Gastrocnemius medialis (tissue), 4 donors: ENCODE data around the gene TRIM29. TPM values are rescaled to one million over a fixed set of nuclear protein-coding genes. Genes with fewer than 3 reads are reported as not detected.

Source experiments
- ATAC-seq, 2 donors: fragments of 150-250 bp; one replicate each; pipeline ENCODE4 v1.9.1; 2016
- DNase-seq, 2 donors: peaks; one replicate each; pipeline ENCODE4 v3.0.0-alpha.2; 2019
- H3K27ac ChIP-seq, 4 donors: fragments of 200-600 bp; sonication (generic); 1 replicate in 1 of 4; 2 replicates in 3 of 4; pipeline ENCODE4 v1.5.1; 2016 to 2018; ENCODE audit warnings: mild to moderate bottlenecking in 2 of 4, moderate library complexity in 1 of 4
- H3K27me3 ChIP-seq, 3 donors: fragments of 200-600 bp; sonication (generic) in 2 of 3; 1 replicate in 1 of 3; 2 replicates in 2 of 3; pipeline versions ENCODE4 v1.5.1 to v1.6.0; 2016 to 2019; ENCODE audit warnings: mild to moderate bottlenecking in 1 of 3, moderate library complexity in 1 of 3
- H3K36me3 ChIP-seq, 2 donors: fragments of 200-600 bp; sonication (generic) in 1 of 2; one replicate each; pipeline ENCODE4 v1.5.1; 2017 to 2018
- H3K4me1 ChIP-seq, 2 donors: fragments of 200-600 bp; sonication (generic) in 1 of 2; one replicate each; pipeline ENCODE4 v1.5.1; 2016 to 2017; ENCODE audit warnings: mild to moderate bottlenecking in 2 of 2
- H3K4me3 ChIP-seq, 4 donors: fragments of 200-600 bp; sonication (generic) in 3 of 4; 1 replicate in 1 of 4; 2 replicates in 3 of 4; pipeline ENCODE4 v1.5.1; 2016 to 2019; ENCODE audit warnings: mild to moderate bottlenecking in 2 of 4
- H3K9me3 ChIP-seq, 3 donors: fragments of 200-600 bp; sonication (generic) in 2 of 3; 1 replicate in 1 of 3; 2 replicates in 2 of 3; pipeline ENCODE4 v1.5.1; 2016 to 2019
- POLR2A ChIP-seq, 2 donors: fragments of 450-650 bp; IDR thresholded peaks; one replicate each; pipeline ENCODE4 v1.6.1; 2017; ENCODE audit warnings: antibody characterized with exemption in 2 of 2, mild to moderate bottlenecking in 2 of 2, moderate library complexity in 2 of 2
- in situ Hi-C, 4 donors: fragments of 200-750 bp; cut with MboI; loops; one replicate each; pipeline versions ENCODE4 v1.15.0 to v1.8.0; 2017; ENCODE audit warnings: low sequenced_read_pairs in 4 of 4
- intact Hi-C: fragments of 100-400 bp; cut with DNase I; formaldehyde crosslinking; loops from one replicate; pipeline ENCODE4 v1.15.1; 2023; ENCODE audit warnings: low total_unique reads
- total RNA-seq, 4 donors: library from RNA; depleted of rRNA; stranded (reverse); fragments of >200 nt; gene quantifications; one replicate each; pipeline versions ENCODE4 v1.1.0 to v1.2.3, GENCODE V29; 2016
- TF ChIP-seq, protein P1 (sequence below), 5 experiments: fragments of 450-650 bp in 3 of 5; fragments of 200-600 bp in 2 of 5; sonication (generic) in 2 of 5; IDR thresholded peaks in 4 of 5; conservative IDR thresholded peaks in 1 of 5; 1 replicate in 4 of 5; 2 replicates in 1 of 5; pipeline ENCODE4 v1.5.1; 2016 to 2019; ENCODE audit warnings: antibody characterized with exemption in 5 of 5, mild to moderate bottlenecking in 3 of 5, moderate library complexity in 3 of 5

Gene TRIM29
- total RNA-seq, 4 donors from 2014 or later: 0.65 to 2.9 (median 0.95) TPM; not detected in 1

DNA sequence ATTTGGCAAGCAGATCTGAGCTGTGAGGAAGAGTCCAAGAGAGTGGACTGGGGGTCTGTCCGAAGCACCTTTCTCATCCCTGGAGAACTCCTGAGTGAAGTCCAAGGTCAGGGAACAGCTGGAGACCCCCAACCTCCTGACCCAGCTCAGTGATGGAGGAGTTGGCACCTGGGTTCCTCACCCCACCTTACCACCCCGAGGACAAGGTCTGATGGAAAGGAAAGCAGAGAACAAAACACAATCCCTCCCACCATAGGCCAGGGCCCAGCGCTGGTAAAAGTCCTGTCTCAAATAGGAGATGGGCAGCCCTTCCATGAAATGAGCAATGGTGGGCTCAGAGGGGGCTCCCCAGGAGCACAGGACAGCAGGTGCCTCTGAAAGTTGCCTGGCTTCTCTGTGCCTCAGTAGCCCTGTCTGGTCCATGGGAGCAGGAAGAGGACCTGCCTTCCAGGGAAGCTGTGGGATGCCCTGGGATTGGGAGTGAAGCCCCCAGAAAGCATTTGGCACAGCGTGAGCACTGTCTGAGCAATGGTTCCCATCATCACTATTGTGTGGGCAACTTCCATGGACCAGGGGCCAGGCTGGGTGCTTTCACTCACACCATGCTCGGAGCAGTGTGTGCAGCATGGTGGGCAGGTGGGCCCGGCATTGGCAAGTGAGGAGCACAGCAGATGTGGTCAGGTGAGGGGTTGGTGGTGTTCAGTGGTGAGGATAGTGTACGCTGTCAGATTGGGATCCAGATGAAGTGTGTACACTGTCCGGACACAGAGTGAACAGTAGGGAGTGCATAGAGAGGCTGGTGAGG, 7.5 kb downstream of the TRIM29 start:
- Histone ChIP-seq H3K4me3 (no peak overlapping the region), H3K36me3 (no peaks in the 10 kb centered on the region), H3K27me3 (no peaks in the 10 kb centered on the region), H3K27ac (no peak overlapping the region), H3K9me3 (no peaks in the 10 kb centered on the region), H3K4me1 (no peaks in the 10 kb centered on the region)
- TF ChIP-seq POLR2A (IDR thresholded peaks at IDR 0.05): no peak
- TF ChIP-seq, protein P1, sequence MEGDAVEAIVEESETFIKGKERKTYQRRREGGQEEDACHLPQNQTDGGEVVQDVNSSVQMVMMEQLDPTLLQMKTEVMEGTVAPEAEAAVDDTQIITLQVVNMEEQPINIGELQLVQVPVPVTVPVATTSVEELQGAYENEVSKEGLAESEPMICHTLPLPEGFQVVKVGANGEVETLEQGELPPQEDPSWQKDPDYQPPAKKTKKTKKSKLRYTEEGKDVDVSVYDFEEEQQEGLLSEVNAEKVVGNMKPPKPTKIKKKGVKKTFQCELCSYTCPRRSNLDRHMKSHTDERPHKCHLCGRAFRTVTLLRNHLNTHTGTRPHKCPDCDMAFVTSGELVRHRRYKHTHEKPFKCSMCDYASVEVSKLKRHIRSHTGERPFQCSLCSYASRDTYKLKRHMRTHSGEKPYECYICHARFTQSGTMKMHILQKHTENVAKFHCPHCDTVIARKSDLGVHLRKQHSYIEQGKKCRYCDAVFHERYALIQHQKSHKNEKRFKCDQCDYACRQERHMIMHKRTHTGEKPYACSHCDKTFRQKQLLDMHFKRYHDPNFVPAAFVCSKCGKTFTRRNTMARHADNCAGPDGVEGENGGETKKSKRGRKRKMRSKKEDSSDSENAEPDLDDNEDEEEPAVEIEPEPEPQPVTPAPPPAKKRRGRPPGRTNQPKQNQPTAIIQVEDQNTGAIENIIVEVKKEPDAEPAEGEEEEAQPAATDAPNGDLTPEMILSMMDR (IDR thresholded peaks at IDR 0.05 in 4 of 5, conservative IDR thresholded peaks at IDR 0.05 in 1 of 5): no peak
- intact Hi-C loops (no loop called here), in situ Hi-C loops (no loop called here)
- DNase-seq (no peak), ATAC-seq (no peak)

DNA sequence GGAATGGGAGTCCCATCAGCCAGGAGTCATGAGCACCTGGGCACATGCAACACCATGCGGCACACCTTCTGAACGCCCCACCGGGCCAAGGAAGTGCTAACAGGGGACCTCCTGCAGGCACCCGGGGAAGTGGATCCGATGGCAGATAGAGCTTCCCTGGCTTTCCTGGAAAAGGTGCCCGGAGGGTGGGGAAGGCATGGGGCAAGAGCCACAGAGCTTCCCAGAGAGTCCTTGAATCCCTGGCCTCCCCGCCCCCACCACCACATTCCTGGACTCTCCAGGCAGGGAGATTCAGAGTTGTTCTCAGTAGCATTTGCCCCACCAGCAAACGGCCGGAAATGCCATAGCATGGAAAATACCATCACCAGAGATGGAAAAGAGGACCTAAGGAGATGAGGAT, 8.3 kb downstream of the TRIM29 start:
- in situ Hi-C loops: no loop called here

DNA sequence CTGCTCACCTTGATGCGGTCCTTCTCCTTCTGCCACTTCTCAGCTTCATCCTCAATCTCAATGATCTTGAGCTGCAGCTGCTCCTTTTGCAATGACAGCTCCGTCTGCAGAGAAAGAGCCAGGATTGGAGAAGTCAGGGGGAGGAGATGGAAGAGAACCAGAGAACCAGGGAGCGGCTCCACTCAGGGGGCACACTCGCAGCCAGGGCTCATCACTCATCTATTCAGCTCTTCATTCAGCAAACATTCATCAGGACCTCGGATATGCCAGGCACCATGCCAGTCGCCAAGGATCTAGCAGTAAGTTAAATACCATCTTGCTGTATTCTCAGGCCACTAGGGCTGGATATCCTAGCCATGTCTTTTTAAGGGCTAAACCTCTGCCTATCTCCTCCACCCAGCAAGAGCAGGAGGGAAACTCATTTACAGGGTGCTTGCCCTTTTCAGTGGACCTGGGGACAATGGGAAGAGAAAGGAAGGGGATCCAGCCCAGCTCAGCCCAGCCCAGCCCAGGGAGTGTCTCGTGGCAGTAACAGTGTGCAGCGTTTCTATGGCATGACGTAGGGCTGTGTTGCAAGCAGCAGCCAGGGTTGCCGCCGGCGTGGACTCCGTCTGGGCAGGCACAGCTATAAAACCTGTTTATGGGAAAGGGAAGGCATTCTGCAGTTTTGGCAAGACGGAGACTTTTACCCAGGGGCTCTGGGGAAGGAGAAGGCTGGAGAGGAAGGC, 9.4 kb downstream of the TRIM29 start:
- H3K27me3 ChIP-seq: no peaks in the 10 kb centered on the region
- H3K9me3 ChIP-seq: no peaks in the 10 kb centered on the region
- TF ChIP-seq, protein P1 (IDR thresholded peaks at IDR 0.05 in 4 of 5, conservative IDR thresholded peaks at IDR 0.05 in 1 of 5): no peak
- no peak for TF ChIP-seq POLR2A (IDR thresholded peaks at IDR 0.05)
- no peaks in the 10 kb centered on the region for H3K4me1 ChIP-seq
- no peaks in the 10 kb centered on the region for H3K36me3 ChIP-seq
- no peak overlapping the region for H3K27ac ChIP-seq
- DNase-seq (peak in 1 of 2 donors; percentile 41), ATAC-seq (peak; percentile 53 to 57)
- in situ Hi-C loops (no loop called here), intact Hi-C loops (no loop called here)
- H3K4me3 ChIP-seq: no peak overlapping the region

More for the DNA sequence above, 8.3 kb downstream of the TRIM29 start:
- intact Hi-C loops: no loop called here
- Histone ChIP-seq H3K9me3 (no peaks in the 10 kb centered on the region), H3K36me3 (no peaks in the 10 kb centered on the region), H3K27ac (no peak overlapping the region), H3K4me1 (no peaks in the 10 kb centered on the region), H3K27me3 (no peaks in the 10 kb centered on the region), H3K4me3 (no peak overlapping the region)
- no peak for ATAC-seq
- no peak for DNase-seq
- no peak for TF ChIP-seq POLR2A (IDR thresholded peaks at IDR 0.05)
- TF ChIP-seq, protein P1 (IDR thresholded peaks at IDR 0.05 in 4 of 5, conservative IDR thresholded peaks at IDR 0.05 in 1 of 5): no peak

DNA sequence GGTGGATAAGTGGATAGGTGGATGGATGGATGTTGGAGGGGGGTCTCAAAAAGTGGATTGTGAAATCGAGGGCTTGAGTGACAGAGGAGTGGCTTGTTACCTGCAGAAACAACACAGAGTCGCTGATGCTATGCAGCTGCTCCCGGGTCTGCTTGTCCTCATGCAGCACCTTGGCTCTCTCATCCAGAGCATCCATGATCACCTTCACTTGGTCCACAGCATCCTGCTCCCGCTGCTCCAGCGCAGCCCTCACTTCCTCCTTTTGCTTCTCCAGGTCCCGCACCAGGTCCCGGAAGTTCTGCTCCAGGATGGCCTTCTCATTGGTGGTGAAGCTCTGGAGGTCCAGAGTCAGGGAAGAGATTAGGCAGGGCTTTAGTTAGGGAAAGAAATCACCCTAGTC, 10.7 kb downstream of the TRIM29 start:
- ATAC-seq: no peak
- in situ Hi-C loops (no loop called here), intact Hi-C loops (no loop called here)
- H3K4me3 ChIP-seq: no peak overlapping the region
- no peak for TF ChIP-seq POLR2A (IDR thresholded peaks at IDR 0.05)
- TF ChIP-seq, protein P1 (IDR thresholded peaks at IDR 0.05 in 4 of 5, conservative IDR thresholded peaks at IDR 0.05 in 1 of 5): no peak
- no peaks in the 10 kb centered on the region for H3K36me3 ChIP-seq
- no peaks in the 10 kb centered on the region for H3K9me3 ChIP-seq
- no peaks in the 10 kb centered on the region for H3K4me1 ChIP-seq
- no peak overlapping the region for H3K27ac ChIP-seq
- H3K27me3 ChIP-seq: no peaks in the 10 kb centered on the region
- no peak for DNase-seq
